ENCODE data around the gene HOXB6.

HOXB6 gene

GRCh38 chr17:48612854-48613691 is 8.3 kb upstream of the HOXB6 start:
- TF ChIP-seq ZNF274 (IDR thresholded peaks at IDR 0.05; ENCODE audit: low read depth, low read length), result no peak
- peak overlapping the region; percentile 28; the same call in 1 of the 2 replicates for H3K4me3 ChIP-seq (ENCODE audit: low read length)

DNA sequence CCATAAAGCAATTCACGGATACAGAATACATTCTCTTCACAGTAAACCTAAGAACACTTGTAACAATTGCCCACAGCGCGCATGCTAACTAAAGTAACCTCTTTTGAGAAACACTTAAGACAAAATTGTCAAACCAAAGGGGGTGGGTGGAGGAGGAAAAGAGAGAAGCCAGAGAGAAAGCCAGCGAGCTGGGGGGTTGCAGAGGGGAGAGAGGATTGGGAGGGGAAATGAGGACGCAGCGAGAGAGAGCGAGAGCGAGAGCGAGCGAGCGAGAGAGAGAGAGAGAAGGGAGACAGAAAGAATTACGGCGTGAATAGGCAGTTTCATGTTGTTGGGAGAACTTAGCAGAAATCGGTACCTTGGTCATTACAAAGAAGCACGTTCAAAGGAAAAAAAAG is 7.7 kb upstream of the HOXB6 start:
- H3K4me3 ChIP-seq (ENCODE audit: low read length), result peak overlapping the region; percentile 28; the same call in 1 of the 2 replicates
- TF ChIP-seq ZNF274 (IDR thresholded peaks at IDR 0.05; ENCODE audit: low read depth, low read length), result no peak

- H3K4me3 ChIP-seq (ENCODE audit: low read length), result peak overlapping the region; percentile 73
- TF ChIP-seq ZNF274 (IDR thresholded peaks at IDR 0.05; ENCODE audit: low read depth, low read length), result no peak
Measured at GRCh38 chr17:48611681-48612455, 7.1 kb upstream of the HOXB6 start.

DNA sequence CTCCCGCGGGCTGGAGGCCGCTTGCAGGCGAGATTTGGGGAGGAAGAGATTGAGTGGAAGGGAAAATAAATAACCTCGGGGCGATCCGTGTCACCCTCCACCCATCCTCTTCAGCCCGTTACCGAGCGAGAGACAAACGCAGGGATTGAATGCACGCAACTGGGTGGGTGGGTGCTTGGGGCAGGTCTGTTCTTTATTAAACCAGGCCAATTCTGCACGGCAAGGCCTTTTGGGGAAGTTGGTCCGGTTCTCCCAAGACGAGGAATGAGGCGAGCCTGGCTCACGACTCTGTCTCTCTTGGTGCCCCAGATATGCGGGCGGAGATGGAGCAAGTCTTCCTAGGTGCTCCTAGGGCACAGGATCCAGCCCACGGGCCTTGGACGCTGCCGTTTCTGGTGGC is 6.4 kb upstream of the HOXB6 start:
- TF ChIP-seq ZNF274 (IDR thresholded peaks at IDR 0.05; ENCODE audit: low read depth, low read length), result no peak
- H3K4me3 ChIP-seq (ENCODE audit: low read length), result peak overlapping the region; percentile 73

DNA sequence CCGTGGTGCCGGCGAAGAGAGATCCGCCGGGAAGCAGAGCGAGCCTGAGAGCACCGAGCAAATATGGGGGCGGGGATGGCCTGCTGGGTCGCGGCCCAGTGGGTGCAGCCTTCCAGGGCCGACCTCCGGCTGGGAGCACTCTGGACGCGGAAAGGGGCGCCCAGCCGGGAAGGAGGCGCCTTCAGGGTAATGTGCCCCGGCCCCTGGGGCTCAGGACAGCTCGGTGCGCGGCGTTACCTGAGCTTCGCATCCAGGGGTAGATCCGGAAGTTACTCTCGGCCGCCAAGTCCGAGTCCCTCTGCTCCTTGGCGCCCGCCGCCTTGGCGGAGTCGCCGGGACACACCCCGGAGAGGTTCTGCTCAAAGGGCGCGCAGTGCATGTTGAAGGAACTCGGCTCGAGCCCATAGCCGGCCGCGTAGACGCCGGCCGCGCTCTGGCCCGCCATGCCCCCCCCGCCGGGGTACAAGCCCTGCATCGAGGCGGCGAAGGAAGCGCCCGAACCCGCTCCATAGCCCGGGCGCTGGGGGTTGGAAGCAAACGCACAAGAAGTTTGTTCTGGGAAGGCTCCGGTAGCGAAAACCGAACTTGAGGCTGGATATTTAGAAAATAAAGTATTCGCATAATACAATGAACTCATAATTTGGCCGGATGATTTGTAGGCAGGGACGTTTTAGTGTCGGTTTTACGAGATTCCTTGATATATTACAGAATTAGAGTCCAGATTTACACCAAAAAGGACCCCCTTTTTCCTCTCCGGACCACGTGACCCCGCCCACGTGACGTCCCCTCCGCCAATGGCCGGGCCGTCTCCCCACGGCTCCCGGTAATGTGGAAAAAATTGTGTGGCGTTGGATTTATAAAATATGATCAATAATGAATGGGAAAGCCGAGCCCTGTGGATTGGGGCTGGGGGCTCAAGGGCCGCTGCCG is 5.8 kb upstream of the HOXB6 start, which contains the start of gene HOXB7:
Gene HOXB7, minus strand, starts transcription at position 736 of the 930 bp plus-strand sequence. Its CDS starts 99 bp downstream, at position 637.
- no peak for TF ChIP-seq ZNF274 (IDR thresholded peaks at IDR 0.05; ENCODE audit: low read depth, low read length)
- peak within 1 kb of the TSS; percentile 73 for H3K4me3 ChIP-seq (ENCODE audit: low read length)

DNA sequence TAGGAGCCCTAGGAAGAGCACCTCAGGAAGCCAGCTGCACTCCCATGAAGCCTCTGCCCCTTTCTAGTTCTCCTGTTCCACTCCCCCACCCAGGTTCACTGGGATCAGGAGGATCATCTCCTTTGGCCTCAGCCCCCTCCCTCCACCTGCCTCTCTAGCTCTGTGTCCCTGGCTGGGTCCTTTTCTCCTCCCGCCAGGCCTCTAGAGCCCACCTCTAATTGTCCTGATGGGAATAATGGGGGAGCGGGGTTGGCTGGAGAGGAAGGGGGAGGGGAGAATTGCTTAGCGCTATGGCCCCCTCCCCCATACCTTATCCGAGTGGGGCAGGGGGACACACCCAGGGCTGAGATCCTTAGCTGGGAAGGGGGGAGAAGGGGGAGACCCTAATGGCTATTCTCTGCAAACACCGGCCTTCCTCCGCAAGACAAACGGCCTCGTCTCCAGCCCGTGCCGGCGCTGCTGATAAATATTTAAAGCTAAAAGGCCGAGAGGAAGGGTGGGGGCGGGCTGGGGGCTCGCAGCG is 5.0 kb upstream of the HOXB6 start:
- no peak for TF ChIP-seq ZNF274 (IDR thresholded peaks at IDR 0.05; ENCODE audit: low read depth, low read length)
- H3K4me3 ChIP-seq (ENCODE audit: low read length), result peak overlapping the region; percentile 73; the same call in 1 of the 2 replicates

- TF ChIP-seq ZNF274 (IDR thresholded peaks at IDR 0.05; ENCODE audit: low read depth, low read length), result no peak
Measured at GRCh38 chr17:48609033-48609432, 4.2 kb upstream of the HOXB6 start.

DNA sequence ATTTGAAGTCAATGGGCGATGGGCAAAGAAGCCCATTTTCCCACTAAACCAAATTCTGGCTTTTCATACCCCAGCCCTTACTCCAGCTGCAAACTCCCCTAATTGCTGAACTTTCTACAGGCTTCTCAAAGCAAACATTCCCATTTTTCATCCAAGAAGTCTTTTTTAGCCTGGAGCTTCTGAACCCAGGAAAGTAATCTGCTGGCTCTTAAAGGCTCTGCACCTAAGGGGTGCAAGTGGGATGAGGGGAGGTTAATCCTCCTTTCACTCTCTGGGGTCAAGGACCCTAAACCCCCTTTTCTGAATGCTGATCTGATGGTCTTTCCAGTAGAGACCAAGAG is 3.7 kb upstream of the HOXB6 start:
- no peak for TF ChIP-seq ZNF274 (IDR thresholded peaks at IDR 0.05; ENCODE audit: low read depth, low read length)
- no peak overlapping the region for H3K4me3 ChIP-seq (ENCODE audit: low read length)

More at GRCh38 chr17:48609033-48609432, 4.2 kb upstream of the HOXB6 start:
- H3K4me3 ChIP-seq (ENCODE audit: low read length), result no peak overlapping the region

- H3K4me3 ChIP-seq (ENCODE audit: low read length), result no peak overlapping the region
- TF ChIP-seq ZNF274 (IDR thresholded peaks at IDR 0.05; ENCODE audit: low read depth, low read length), result no peak
Measured at GRCh38 chr17:48606892-48607614, 2.3 kb upstream of the HOXB6 start.

- TF ChIP-seq ZNF274 (IDR thresholded peaks at IDR 0.05; ENCODE audit: low read depth, low read length), result no peak
- H3K4me3 ChIP-seq (ENCODE audit: low read length), result no peak overlapping the region
Measured at GRCh38 chr17:48605991-48606891, 1.5 kb upstream of the HOXB6 start.

- TF ChIP-seq ZNF274 (IDR thresholded peaks at IDR 0.05; ENCODE audit: low read depth, low read length), result no peak
- no peak overlapping the region for H3K4me3 ChIP-seq (ENCODE audit: low read length)
Measured at GRCh38 chr17:48605409-48605919, 678 bp upstream of the HOXB6 start.
